ENCODE results near the gene TENM4.

TENM4 gene

DNA sequence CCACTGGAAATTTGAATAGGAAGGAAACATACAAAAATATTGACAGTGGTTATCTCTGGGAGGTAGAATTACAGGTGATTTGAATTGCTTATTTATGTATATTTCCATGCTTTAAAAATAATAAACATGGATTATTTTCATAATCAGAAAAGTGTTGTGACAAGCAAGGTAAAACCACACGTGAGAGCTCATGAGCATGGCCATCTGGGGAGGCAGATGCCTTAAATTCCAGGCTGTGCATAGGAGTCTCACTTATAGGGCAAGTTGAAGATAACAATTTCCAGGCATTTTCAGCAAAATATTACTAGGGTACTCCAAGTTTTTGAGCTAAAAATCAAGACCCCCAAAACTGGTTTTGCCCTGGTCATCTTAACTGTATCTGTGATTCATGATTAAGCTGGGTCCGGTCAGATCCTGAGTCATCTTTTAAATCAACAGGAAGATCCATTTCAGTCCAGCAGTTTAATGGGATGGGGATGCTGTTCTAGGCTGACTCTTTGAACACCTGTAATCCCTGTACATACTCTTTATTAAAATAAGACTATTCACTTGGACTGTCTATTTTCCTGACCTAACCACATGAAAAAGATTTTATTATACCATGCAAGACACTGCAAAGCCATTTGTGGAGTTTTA lies 750.4 kb downstream of the TENM4 start:
- no peak overlapping the region for H3K4me2 ChIP-seq (ENCODE audit: low read length)
- TF ChIP-seq EZH2phosphoT487 (IDR thresholded peaks at IDR 0.05; ENCODE audit: borderline replicate concordance, low read length): no peak
- TF ChIP-seq, protein P1, sequence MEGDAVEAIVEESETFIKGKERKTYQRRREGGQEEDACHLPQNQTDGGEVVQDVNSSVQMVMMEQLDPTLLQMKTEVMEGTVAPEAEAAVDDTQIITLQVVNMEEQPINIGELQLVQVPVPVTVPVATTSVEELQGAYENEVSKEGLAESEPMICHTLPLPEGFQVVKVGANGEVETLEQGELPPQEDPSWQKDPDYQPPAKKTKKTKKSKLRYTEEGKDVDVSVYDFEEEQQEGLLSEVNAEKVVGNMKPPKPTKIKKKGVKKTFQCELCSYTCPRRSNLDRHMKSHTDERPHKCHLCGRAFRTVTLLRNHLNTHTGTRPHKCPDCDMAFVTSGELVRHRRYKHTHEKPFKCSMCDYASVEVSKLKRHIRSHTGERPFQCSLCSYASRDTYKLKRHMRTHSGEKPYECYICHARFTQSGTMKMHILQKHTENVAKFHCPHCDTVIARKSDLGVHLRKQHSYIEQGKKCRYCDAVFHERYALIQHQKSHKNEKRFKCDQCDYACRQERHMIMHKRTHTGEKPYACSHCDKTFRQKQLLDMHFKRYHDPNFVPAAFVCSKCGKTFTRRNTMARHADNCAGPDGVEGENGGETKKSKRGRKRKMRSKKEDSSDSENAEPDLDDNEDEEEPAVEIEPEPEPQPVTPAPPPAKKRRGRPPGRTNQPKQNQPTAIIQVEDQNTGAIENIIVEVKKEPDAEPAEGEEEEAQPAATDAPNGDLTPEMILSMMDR (IDR thresholded peaks at IDR 0.05; ENCODE audit: low read depth, low read length, poor library complexity, severe bottlenecking): no peak
- H3K4me1 ChIP-seq (ENCODE audit: control insufficient read depth, low read length): no peaks in the 10 kb centered on the region
- H3K36me3 ChIP-seq (ENCODE audit: control insufficient read depth, low read length): no peaks in the 10 kb centered on the region
- H4K20me1 ChIP-seq (ENCODE audit: control insufficient read depth, insufficient read depth, low read depth, low read length): no peaks in the 10 kb centered on the region; the same call in 1 of the 2 replicates
- H3K27ac ChIP-seq (ENCODE audit: low read depth, low read length): no peak overlapping the region
- no peaks in the 10 kb centered on the region for H3F3A ChIP-seq (ENCODE audit: control insufficient read depth, insufficient read depth)
- H3K27me3 ChIP-seq (ENCODE audit: control insufficient read depth, low read length): no peaks in the 10 kb centered on the region
- no peaks in the 10 kb centered on the region for H3K9me3 ChIP-seq (ENCODE audit: control insufficient read depth, insufficient read depth, low read length)
- H3K79me2 ChIP-seq (ENCODE audit: control insufficient read depth, low read length): no peaks in the 10 kb centered on the region
- no peaks in the 10 kb centered on the region for H3K9me2 ChIP-seq (replicated peaks; ENCODE audit: control insufficient read depth, low read length)
- no peak overlapping the region for H3K4me3 ChIP-seq (ENCODE audit: low read length)

DNA sequence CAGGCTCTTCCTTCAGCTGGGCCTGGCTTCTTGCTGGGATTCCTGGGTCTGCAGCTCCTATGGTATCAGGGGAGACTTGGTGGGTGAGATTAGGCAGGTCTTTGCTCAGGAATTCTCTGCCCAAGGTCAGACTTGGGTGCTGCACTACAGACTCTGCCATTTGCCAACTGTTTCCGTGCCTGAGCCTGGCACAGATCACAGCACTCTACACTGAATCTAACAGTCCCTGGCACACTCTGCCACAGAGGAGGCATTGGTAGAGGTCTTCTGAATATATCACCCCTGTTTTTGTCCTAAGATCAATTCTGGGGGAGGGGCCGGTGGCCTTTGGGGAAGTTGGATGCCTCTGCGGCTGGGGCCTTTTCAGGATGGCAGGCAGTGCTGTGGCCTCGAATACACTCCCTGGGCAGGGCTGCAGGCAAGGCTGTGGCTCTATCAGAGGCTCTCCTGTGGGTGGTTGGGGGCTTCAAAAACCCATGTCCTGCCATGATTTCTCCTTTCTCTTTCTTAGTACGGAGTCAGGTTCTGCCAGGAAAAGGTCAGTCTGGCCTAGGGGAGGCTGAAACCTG lies 751.2 kb downstream of the TENM4 start:
- no peaks in the 10 kb centered on the region for H3K27me3 ChIP-seq (ENCODE audit: control insufficient read depth, low read length)
- no peak overlapping the region for H3K27ac ChIP-seq (ENCODE audit: low read depth, low read length)
- TF ChIP-seq EZH2phosphoT487 (IDR thresholded peaks at IDR 0.05; ENCODE audit: borderline replicate concordance, low read length): no peak
- TF ChIP-seq, protein P1 (IDR thresholded peaks at IDR 0.05; ENCODE audit: low read depth, low read length, poor library complexity, severe bottlenecking): no peak
- H3F3A ChIP-seq (ENCODE audit: control insufficient read depth, insufficient read depth): no peaks in the 10 kb centered on the region
- no peak overlapping the region for H3K4me2 ChIP-seq (ENCODE audit: low read length)
- no peaks in the 10 kb centered on the region for H3K9me3 ChIP-seq (ENCODE audit: control insufficient read depth, insufficient read depth, low read length)
- H4K20me1 ChIP-seq (ENCODE audit: control insufficient read depth, insufficient read depth, low read depth, low read length): no peaks in the 10 kb centered on the region; the same call in 1 of the 2 replicates
- no peak overlapping the region for H3K4me3 ChIP-seq (ENCODE audit: low read length)
- H3K4me1 ChIP-seq (ENCODE audit: control insufficient read depth, low read length): no peaks in the 10 kb centered on the region
- H3K36me3 ChIP-seq (ENCODE audit: control insufficient read depth, low read length): no peaks in the 10 kb centered on the region
- no peaks in the 10 kb centered on the region for H3K9me2 ChIP-seq (replicated peaks; ENCODE audit: control insufficient read depth, low read length)
- no peaks in the 10 kb centered on the region for H3K79me2 ChIP-seq (ENCODE audit: control insufficient read depth, low read length)

DNA sequence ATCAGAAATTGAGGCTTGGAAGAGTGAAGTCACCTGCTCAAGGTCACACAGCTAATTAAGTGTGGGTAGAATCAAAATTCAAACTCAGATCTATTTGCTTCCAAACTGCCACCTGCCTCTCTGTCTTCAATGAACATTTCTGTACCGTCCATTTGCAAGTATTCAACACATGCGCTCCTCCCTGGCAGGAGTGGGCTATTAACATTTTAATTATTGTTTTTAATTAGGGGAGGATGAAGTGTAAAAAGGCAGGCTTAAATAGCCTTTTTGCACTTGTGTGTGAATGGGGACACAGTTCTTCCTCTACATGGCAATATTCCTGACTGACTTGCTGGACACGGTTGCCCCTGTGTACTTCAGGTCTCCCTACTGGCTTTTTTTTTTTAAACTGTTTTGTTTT lies 751.7 kb downstream of the TENM4 start:
- Histone ChIP-seq H3F3A (ENCODE audit: control insufficient read depth, insufficient read depth) (no peaks in the 10 kb centered on the region), H4K20me1 (ENCODE audit: control insufficient read depth, insufficient read depth, low read depth, low read length) (no peaks in the 10 kb centered on the region; the same call in 1 of the 2 replicates), H3K79me2 (ENCODE audit: control insufficient read depth, low read length) (no peaks in the 10 kb centered on the region), H3K4me2 (ENCODE audit: low read length) (no peak overlapping the region), H3K4me1 (ENCODE audit: control insufficient read depth, low read length) (no peaks in the 10 kb centered on the region), H3K27ac (ENCODE audit: low read depth, low read length) (no peak overlapping the region), H3K9me2 (replicated peaks; ENCODE audit: control insufficient read depth, low read length) (no peaks in the 10 kb centered on the region), H3K36me3 (ENCODE audit: control insufficient read depth, low read length) (no peaks in the 10 kb centered on the region), H3K4me3 (ENCODE audit: low read length) (no peak overlapping the region), H3K27me3 (ENCODE audit: control insufficient read depth, low read length) (no peaks in the 10 kb centered on the region), H3K9me3 (ENCODE audit: control insufficient read depth, insufficient read depth, low read length) (no peaks in the 10 kb centered on the region)
- TF ChIP-seq, protein P1 (IDR thresholded peaks at IDR 0.05; ENCODE audit: low read depth, low read length, poor library complexity, severe bottlenecking): no peak
- TF ChIP-seq EZH2phosphoT487 (IDR thresholded peaks at IDR 0.05; ENCODE audit: borderline replicate concordance, low read length): no peak

All from DOHH2 (cell line).